ENCODE data around the gene LTO1. TPM values are rescaled to one million over a fixed set of nuclear protein-coding genes. Genes with fewer than 3 reads are reported as not detected.

LTO1 gene
- total RNA-seq, 4 donors from 2014 or later: 23.5 to 40.0 (median 26.9) TPM

GRCh38 chr11:69658626-69659450, 16.3 kb downstream of the LTO1 start:
- WGBS, 2 donors: 88 to 91% methylated on average over 16 to 17 of the region's 18 CpGs
- no peak for DNase-seq
- Histone ChIP-seq H3K27me3 (no peaks in the 10 kb centered on the region), H3K27ac (no peak overlapping the region), H3K36me3 (no peaks in the 10 kb centered on the region), H3K9me3 (no peaks in the 10 kb centered on the region), H3K4me3 (replicated peaks in 1 of 3) (no peak overlapping the region), H3K4me1 (peaks cover 17 to 20% of the 10 kb centered on the region in 2 donors)
- TF ChIP-seq POLR2A (IDR thresholded peaks at IDR 0.05): no peak
- no peak for TF ChIP-seq CTCF (IDR thresholded peaks at IDR 0.05)
- intact Hi-C loops (cut with DNase I): no loop called here

- Histone ChIP-seq H3K4me3 (replicated peaks in 1 of 3) (no peak overlapping the region), H3K27me3 (no peaks in the 10 kb centered on the region), H3K4me1 (peaks cover 13 to 16% of the 10 kb centered on the region in 2 donors), H3K9me3 (no peaks in the 10 kb centered on the region), H3K36me3 (peaks cover 0 to under 1% of the 10 kb centered on the region in 2 donors), H3K27ac (no peak overlapping the region)
- TF ChIP-seq CTCF (IDR thresholded peaks at IDR 0.05): no peak
- TF ChIP-seq POLR2A (IDR thresholded peaks at IDR 0.05): no peak
- intact Hi-C loops (cut with DNase I): no loop called here
- DNase-seq: no peak
- WGBS, 2 donors: 62 to 73% methylated on average over 18 of the region's 27 CpGs
Measured at GRCh38 chr11:69657911-69658625, 17.1 kb downstream of the LTO1 start.

GRCh38 chr11:69657456-69657910, 17.7 kb downstream of the LTO1 start:
- TF ChIP-seq CTCF (IDR thresholded peaks at IDR 0.05) (no peak), POLR2A (IDR thresholded peaks at IDR 0.05) (no peak)
- Histone ChIP-seq H3K4me1 (peaks cover 9 to 11% of the 10 kb centered on the region in 2 donors), H3K4me3 (replicated peaks in 1 of 3) (no peak overlapping the region), H3K36me3 (peaks cover 3 to 4% of the 10 kb centered on the region in 2 donors), H3K27ac (no peak overlapping the region), H3K27me3 (no peaks in the 10 kb centered on the region), H3K9me3 (no peaks in the 10 kb centered on the region)
- no peak for DNase-seq
- WGBS, 2 donors: 91 to 97% methylated on average over 13 to 14 of the region's 14 CpGs
- intact Hi-C loops (cut with DNase I): no loop called here

- Histone ChIP-seq H3K4me1 (peaks cover 3 to 6% of the 10 kb centered on the region in 2 donors), H3K27ac (no peak overlapping the region), H3K9me3 (no peaks in the 10 kb centered on the region), H3K27me3 (no peaks in the 10 kb centered on the region), H3K36me3 (peaks cover 10% of the 10 kb centered on the region in 2 donors), H3K4me3 (replicated peaks in 1 of 3) (no peak overlapping the region)
- TF ChIP-seq CTCF (IDR thresholded peaks at IDR 0.05) (no peak), POLR2A (IDR thresholded peaks at IDR 0.05) (no peak)
- 89 to 91% methylated on average over 20 of the region's 20 CpGs for WGBS, 2 donors
- no peak for DNase-seq
- intact Hi-C loops (cut with DNase I): no loop called here
Measured at GRCh38 chr11:69656536-69657455, 18.4 kb downstream of the LTO1 start.
